Left renal cortex interstitium (tissue), 4 donors: ENCODE results near the gene AFMID. TPM values are rescaled to one million over a fixed set of nuclear protein-coding genes. Genes with fewer than 3 reads are reported as not detected.

Experiments used
- DNase-seq, 4 donors: peaks; one replicate each; pipeline ENCODE4 v3.0.0-alpha.2; 2013; ENCODE audit warnings: low read depth in 4 of 4, low spot score in 2 of 4, missing footprints in 1 of 4
- polyA plus RNA-seq, 4 donors: library from polyadenylated mRNA; unstranded; fragments of 120-200 nt; gene quantifications; one replicate each; pipeline ENCODE4 v1.2.1, GENCODE V29; 2013; ENCODE audit not compliant: insufficient read length in 4 of 4

The AFMID gene
- polyA plus RNA-seq, 4 donors: 57.0 to 82.0 (median 68.6) TPM

DNA sequence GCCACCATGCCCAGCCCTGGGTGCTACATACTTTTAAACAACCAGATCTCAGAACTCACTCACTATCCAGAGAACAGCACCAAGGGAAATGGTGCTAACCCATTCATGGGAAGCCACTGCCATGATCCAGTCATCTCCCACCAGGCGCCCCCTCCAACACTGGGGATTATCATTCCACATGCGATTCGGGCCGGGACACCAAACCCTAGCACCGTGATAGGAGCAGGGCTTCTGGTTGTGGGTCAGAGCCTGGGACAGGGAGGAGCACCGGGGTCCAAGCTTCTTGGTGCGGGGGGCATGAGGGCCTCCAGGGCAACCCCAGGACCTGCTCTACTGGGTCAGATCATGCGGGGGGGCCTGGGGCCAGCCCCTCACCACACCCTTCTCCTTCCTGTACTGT lies 48.7 kb downstream of the AFMID start:
- no peak for DNase-seq

DNA sequence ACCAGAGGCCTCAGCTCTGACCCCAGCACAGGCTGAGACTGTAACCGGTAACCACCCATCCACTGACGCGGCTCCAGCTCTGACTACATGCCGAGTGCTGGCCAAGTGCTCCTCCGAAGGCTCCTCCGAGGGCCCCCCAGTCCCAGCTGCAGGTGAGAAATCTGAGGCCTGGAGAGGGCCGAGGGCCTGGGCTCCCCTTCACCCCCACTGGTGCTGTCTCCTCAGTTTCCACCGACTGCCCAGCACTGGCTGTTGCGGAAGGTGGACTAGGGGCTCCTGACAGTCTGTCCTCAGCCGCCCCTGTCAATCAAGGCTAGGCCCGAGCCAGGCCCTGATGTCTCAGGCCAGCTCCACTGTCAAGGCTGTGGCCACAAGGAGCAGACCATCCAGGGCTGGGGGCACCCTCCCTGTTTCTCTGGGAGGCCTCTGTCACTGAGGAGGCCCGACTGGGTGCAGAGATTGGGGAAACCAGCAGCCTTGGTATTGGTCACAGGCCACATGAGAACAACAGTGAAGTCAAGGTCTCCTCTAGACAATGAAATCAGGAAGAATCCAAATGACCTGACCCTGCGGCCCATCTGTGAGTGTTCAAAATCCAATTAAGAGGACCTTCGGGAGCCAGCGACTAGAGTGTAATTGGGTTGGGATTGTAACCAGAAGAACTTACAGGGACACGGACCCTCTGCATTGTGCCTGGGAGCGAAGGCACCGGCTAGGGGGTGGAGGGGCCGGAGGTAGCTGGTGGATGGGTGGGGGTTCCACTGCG lies 49.4 kb downstream of the AFMID start:
- DNase-seq: no peak

DNA sequence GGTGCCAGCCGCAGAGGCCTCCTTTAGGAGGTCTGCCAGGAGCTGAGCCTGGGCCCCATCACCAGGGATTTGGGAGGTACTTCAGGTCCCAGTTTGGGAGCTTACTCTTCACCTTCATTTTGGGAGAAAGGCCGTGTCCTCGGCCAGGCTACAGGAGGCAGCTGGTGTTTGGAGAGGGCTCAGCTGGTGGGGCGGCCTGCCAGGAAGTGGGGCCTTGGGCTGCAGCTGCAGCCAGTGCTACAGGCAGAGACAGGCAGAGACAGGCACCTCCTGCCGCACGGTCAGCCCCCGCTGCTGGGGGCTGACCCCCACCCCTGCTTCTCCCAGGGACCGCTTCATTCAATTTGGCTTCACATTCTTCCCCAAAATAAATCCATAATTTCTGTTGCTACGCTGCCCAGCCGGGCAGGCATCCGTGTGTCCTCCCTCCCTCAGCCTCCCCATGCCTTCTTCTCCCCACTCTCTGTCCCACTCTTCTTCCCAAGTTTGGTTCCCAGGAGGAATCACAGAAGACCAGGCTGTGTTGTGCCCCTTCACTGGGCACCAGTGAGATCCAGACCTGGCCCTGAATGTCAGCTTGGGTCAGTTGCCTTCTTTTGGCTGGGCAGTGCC lies 50.3 kb downstream of the AFMID start:
- DNase-seq: no peak

DNA sequence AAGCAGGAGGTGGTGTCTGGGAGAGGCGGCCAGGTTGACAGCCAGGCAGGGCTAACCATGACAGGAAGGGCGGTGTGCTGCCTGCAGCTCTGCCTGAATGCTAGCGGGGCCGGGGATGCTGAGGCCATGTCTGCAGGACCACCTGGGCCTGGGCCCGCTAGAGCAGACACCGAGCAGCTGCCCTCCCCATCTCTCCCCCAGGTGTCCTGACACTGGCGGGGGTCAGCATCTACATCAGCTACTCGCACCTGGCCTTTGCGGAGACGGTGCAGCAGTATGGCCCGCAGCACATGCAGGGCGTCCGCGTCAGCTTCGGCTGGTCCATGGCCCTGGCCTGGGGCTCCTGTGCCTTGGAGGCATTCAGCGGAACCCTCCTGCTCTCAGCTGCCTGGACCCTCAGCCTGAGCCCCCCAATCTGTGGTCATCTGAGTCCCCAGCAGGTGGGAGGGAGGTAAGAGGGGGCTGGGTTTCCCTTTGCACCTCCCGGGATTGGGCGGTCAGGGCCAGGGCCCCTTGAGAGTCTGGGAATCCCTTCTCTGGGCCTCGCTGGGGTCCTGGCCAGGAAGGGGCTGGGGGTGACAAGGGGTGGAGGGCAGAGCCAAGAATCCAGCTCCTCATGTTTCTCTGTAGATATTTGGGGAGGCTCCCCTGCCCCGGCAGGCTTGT lies 51.8 kb downstream of the AFMID start:
- no peak for DNase-seq

DNA sequence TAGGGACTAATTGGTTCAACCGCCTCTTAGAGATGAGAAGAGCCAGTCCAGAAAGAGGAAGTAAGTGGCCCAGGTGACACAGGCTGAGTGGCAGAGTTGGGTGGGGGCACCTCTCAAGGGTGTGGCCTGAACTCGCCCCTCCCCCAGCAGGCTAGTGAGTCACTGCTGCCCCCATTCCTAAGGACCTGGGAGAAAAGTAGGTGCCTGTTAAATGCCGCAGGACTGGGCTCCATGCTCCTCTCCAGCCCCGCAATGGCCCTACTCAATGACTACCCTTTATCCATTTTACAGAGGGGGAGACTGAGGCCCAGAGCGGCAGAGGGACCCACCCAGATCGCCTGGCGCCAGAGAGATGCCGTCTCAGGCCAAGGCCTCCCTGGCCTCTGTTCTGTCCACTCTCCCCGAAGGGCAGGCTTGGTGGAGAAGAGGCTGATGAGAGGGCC lies 52.3 kb downstream of the AFMID start:
- no peak for DNase-seq

DNA sequence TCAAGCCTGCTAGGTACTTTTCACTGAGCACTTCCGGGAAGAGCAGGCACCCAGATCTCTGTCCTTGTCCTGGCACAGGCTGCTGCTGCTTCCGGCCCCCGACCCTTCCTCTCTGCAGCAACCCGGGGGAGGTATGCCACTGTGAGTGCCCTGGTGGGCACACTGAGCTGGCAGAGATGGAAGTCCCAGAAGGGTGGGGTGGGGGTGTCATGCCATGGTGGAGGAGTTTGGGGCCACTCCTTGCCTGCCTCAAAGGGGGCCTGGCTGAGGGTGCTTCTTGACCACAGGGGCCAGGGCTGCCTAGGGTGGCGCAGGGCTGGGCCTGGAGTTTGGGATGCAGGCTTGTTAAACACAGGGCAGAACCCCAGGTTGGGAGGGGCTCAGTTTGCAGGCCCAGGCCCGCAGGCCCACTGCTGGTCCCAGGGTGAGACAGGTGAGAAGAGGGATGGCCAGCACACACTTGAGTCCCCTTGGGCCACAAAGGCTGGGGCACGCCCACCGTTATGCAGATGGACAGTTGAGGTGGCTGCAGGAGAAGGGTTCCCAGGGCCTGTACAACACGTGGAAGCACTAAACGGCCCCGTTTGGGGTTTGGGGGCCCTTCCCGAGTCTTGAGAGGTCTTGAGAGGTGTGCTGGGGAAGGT lies 53.0 kb downstream of the AFMID start:
- DNase-seq: no peak

DNA sequence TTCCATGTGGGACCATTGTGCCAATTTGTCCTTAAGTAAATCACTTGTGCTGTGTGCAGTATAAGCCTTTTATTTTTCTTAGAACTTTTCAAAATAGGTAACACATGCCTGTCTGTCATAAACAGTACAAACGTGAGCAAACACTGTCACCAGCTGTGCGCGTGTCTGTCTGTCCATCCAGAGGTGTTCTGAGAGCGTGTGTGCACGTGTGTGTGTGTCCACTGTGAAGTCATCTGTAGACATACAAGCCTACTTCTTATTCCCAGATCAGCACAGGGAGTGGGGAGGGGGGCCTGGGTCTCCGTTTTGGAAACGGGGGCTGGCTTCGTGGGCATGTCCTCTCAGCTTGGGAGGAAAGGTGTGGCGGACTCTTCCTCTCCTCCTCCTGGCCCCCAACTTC lies 53.7 kb downstream of the AFMID start:
- DNase-seq: no peak

DNA sequence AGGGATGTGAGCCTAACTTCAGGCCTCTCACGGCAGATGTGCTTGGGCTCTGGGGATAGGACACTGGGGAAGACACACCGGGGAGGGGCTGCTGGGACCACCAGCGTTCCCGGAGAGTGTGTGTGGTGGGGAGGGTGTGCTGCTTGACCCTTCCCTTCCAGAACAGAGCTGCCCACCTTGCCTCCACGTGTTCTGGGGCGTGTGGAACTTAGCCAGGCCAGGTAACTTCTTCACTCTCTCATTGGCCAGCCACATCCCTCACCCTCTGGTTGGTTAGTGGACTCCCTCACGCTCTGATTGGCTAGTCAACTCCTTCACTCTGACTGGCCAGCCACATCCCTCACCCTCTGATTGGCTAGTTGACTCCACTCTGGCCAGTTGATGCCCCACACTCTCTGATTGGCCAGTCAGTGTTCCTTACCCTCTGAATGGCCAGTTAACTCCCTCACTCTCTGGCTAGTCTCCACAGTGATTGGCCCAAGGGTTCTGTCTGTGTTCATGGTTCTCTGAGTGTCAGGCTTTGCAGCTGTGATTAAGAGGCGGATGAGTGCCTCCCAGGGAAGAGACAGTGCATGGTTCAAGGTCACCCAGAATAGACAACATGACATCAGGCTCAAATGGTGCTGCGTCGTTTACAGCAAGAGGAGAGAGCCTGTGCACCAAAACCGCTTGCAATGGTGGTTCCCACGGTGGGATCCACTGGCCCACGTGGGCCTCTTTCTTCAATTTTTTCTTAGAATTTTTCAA lies 54.3 kb downstream of the AFMID start:
- no peak for DNase-seq

DNA sequence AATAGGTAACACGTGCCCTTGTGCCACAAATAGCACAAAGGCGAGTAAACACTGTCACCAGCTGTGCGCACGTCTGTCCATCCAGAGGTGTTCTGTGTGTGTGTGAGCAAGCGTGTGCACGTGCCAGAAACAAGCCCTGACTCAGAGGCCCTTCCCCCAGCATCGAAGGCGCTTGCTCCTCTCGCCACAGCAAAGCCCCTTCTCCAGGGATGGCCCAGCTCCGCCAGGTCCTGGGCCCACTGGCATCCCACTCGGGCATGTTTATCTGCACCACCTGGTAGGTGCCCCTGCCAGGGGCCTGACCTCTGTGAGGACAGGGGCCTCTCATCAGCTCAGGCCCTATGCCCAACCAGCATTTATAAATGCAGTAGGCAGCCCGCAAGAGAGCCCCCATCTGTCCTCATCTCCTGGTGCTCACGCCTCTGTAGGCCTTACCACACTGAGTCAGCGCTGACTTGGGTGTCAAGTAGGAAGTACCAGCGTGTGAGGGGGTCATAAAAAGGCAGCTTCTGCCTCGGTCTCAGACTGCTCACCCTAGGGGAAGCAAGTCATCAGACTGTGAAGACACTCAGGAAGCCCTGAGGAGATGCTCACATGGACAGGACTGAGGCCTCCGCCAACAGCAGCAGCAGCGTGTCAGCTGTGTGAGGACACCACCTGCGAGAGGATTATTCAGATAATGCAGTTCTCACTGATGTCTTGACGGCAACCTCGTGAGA lies 55.0 kb downstream of the AFMID start:
- DNase-seq: no peak

DNA sequence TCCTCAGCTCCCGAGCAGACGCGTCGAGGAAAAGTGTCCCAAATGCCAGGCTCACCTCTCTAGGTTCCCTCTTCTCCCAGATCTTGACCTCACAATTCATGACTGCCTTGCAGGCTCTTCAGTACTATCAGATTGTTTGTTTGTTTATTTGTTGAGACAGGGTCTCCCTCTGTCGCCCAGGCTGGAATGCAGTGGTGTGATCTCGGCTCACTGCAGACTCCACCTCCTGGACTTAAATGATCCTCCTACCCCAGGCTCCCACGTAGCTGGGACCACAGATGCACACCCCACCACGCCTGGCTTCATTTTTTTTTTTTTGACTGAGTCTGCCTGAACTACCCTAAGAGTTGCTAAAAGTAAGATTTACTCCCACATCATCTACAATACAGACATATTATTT lies 60.1 kb downstream of the AFMID start:
- no peak for DNase-seq

DNA sequence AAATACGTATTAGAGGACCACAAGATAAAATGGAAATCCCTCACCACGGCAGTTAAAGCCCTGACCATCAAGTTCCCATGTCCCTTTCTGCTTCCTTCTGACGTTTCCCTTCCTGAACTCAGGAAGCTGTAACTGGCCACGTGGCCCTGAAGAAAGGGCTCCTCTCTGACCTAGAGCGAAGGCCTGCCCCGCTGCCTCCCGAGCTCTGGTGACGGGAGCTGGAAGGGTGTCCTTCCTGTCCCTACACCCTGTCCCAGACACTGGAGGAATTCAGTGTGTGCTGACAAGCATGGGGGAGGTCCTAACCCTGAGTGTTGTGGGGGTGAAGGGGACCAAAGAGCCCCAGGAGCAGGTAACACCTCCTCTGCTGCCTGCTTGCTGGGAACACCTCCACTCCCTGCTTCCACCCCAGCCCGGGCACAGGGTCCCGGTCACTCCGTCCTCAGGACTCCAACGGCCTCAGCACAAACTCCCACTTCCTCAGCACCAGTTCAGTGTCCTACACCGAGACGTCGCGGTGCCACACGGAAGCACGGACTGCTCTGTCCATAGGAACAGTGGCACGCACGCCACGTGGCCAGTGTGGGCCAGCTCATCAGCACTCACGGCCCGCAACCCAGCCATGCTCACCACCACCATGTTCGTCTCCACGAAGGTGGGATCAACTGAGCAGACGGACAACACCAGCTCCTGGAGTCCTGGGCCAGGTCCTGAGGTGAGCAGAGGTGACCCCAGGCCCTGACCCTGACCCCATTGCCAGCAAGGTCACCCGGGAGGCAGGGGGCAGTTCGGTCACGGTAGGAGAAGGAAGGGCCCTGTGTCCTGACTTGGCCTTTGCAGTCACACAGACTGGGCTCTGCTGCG lies 61.1 kb downstream of the AFMID start:
- no peak for DNase-seq

DNA sequence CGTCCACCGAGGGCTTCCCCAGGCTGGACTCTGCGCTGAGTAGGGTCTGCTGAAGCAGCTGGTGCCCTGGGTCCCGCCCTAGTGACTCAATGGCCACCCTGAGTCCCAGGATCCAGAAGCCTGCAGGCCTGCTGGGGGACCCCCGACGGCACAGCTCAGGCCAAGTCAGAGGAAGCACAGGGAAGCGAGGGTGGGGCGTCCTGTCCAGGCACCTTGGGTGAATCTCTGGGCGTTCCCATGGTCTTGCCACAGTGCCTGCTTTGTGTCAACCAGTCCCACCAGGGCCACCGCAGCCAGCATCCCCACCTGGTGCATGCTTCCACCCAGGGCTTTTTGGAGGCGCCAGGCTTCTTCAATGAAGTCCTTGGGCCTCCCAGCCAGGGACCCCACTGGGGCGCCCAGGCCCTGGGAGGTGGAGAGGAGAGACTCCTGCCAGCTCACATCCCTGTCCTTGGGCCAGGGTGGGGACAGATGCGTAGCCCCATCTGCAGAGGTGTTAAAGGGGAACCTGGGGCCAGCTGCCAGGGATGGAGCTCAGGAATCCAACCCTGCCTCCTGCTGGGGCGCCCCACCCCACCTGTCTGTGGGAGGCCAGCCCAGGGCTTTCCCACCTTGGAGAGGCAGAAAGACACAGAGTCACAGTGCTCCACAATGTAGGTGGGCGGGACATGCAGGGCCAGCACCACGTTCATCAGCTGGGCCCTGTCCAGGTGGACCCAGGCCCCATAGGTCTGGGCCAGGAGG lies 62.1 kb downstream of the AFMID start:
- no peak for DNase-seq

DNA sequence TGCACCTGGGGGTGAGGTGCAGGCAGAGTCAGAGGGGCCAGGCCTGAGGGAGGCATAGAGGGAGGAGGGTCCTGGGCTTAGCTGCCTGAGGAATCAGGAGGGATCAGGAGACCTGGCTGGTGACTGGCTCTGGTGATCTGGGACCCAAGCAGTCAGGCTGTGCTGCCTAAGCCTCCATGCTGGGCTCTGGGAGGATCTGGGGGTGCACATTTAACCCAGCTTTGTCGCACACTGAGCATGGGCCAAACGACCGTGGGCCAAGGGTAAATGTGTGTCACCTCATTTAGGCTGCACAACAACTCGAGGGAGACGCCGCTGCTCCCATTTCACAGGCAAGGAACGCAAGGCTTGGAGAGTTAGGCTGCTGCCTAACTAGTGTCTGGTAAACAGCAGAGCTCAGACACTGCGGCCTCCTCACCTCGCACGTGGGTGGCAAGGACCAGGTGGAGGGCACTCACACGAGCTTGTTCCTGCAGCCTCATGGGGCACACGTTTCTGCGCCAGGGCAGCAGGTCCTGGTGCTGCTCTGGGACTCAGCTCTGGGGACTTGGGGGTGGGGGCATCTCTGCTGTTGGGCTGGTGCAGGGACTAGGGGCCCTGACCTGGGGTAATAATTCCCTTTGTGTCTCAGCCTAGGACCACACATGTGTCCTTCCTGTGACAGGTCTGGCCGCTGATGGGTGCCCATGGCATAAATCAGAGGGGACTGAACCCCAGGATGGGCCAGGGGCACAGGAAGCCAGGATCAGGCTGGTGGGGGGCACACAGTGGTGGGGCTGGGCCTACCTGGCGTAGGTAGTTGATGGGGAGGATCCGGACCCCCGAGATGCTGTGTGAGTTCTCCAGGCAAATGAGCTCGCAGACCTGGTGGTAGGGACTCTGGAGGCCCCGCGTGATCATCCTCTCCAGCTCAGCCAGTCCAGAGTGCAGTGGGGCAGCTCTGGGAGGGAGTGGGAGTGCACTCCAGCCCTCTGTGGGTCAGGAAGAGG lies 63.0 kb downstream of the AFMID start:
- no peak for DNase-seq

DNA sequence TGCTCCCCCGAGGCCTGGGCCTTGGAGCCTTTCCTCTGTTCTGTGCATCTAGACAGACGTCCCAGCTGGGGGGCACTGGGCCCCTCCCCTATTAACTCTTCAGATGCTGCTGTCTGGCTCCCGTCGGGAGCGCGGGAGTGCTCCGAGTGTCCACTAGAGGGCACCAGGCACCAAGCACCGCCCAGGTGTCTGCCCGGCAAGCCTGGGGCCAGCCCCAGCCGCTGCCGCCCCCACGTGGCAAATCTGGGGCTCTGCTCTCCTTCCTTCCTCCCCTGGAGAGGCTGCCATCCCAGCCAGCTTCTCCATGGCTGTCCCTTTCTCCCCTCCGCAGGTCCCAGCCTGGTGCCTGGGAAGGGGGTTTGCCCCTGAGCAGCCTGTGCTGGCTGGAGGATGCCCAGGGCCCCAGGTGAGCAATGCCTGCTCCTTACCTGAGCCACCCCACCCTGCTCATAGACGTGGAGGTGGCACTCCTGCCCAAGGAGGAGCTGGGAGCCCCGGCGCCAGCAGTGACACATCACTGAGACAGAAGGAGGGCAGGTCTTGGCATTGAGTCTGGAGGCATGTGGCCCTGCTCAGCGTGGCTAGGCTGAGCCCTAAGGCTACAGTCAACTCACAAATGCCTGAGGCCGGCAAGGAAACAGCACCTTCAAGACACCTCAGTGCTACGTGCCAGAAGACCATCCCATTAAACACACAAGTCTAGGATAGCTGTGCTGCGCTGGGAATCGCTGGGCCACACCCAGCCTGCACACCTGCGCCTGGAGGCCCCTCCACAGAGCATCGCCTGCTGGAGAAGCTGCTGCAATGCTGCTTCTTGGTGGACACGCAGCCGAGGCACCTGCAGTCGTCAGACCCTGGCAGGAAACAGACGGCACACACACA lies 64.0 kb downstream of the AFMID start:
- peak in 1 of 4 donors; percentile 59 for DNase-seq

DNA sequence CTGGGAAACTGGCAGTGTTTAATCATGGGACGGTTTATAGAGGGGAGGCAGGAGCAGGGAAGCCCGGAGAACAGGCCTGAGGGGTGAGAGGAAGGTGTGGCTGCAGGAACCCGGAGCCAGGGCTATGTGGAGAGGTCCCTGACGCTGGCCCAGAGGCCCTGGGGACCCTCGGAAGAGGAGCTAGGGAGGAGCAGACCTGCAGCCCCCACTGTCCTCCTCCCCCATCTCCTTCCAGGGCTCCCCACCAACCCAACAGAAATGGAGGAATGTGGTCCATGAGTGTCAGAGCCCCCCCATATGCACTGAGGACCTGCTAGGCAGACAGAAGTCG lies 64.6 kb downstream of the AFMID start:
- DNase-seq: no peak

DNA sequence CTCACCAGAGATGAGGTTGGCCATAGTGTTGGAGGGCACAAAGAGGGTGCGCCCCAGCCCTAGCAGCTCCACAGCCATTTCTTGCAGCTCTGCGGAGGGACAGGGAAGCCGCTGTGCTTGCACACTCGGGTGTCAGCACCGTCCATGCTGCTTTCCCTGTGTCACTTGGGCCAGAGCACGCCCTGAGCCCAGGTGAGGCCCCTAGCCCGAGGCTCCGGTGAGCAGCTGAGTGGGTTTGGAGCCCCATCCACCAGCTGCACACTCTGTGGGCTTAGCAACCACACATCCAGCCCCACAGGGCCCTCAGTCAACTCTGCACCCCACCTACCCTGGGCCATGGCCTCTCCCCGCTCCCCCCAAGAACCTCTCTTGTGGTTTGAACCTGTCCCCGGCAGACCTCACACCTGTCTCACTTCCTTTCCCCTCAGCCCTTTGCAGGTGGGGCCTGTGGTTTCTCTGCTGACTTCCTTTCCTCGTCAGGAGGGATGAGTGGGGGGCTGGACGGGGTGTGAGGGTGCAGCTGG lies 65.0 kb downstream of the AFMID start:
- no peak for DNase-seq
